Tibial nerve (tissue), 4 donors: ENCODE data around the gene TP63.

ENCODE experiments used
- EP300 ChIP-seq, 2 donors: sonication (generic); formaldehyde crosslinking; IDR thresholded peaks; one replicate each; pipeline ENCODE4 v1.6.1; 2017; ENCODE audit warnings: antibody characterized with exemption in 2 of 2, mild to moderate bottlenecking in 1 of 2
- POLR2A ChIP-seq, 2 donors: fragments of 450-650 bp; IDR thresholded peaks; one replicate each; pipeline ENCODE4 v1.6.1; 2017; ENCODE audit warnings: antibody characterized with exemption in 2 of 2, mild to moderate bottlenecking in 2 of 2, moderate library complexity in 2 of 2
- TF ChIP-seq, protein P1 (sequence below), 5 experiments: fragments of 200-600 bp in 3 of 5; fragments of 450-650 bp in 2 of 5; sonication (generic) in 3 of 5; IDR thresholded peaks; one replicate each; pipeline ENCODE4 v1.5.1; 2016 to 2019; ENCODE audit warnings: antibody characterized with exemption in 5 of 5, mild to moderate bottlenecking in 3 of 5, moderate library complexity in 2 of 5

DNA sequence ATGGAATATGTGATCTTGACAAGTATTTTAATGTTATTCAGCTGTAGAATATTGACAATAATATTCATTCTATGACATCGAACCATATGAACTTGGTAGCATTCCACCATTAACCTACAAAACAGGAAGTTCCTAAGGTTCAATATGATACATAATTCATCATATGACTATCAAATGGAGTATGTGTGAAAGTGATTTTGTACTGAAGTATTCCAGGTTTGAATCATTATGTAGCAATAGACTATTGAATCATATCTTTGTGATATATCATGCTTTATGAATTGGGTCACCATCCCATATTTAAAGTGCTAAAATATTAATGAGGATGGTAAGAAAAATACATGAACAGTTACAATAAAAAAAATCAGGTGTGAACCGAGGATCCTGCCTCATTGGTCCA is 95.1 kb downstream of the TP63 start:
- TF ChIP-seq POLR2A (IDR thresholded peaks at IDR 0.05) = no peak
- TF ChIP-seq, protein P1, sequence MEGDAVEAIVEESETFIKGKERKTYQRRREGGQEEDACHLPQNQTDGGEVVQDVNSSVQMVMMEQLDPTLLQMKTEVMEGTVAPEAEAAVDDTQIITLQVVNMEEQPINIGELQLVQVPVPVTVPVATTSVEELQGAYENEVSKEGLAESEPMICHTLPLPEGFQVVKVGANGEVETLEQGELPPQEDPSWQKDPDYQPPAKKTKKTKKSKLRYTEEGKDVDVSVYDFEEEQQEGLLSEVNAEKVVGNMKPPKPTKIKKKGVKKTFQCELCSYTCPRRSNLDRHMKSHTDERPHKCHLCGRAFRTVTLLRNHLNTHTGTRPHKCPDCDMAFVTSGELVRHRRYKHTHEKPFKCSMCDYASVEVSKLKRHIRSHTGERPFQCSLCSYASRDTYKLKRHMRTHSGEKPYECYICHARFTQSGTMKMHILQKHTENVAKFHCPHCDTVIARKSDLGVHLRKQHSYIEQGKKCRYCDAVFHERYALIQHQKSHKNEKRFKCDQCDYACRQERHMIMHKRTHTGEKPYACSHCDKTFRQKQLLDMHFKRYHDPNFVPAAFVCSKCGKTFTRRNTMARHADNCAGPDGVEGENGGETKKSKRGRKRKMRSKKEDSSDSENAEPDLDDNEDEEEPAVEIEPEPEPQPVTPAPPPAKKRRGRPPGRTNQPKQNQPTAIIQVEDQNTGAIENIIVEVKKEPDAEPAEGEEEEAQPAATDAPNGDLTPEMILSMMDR (IDR thresholded peaks at IDR 0.05) = no peak
- no peak for TF ChIP-seq EP300 (IDR thresholded peaks at IDR 0.05)
